ENCODE results near the gene CSF1. TPM values are rescaled to one million over a fixed set of nuclear protein-coding genes. Genes with fewer than 3 reads are reported as not detected.

The CSF1 gene
- total and polyA plus RNA-seq, 2 of the 13 experiments (the other 11 are each of a cell fraction or from before 2014, with no cell fraction given): 4.6 to 13.3 TPM

DNA sequence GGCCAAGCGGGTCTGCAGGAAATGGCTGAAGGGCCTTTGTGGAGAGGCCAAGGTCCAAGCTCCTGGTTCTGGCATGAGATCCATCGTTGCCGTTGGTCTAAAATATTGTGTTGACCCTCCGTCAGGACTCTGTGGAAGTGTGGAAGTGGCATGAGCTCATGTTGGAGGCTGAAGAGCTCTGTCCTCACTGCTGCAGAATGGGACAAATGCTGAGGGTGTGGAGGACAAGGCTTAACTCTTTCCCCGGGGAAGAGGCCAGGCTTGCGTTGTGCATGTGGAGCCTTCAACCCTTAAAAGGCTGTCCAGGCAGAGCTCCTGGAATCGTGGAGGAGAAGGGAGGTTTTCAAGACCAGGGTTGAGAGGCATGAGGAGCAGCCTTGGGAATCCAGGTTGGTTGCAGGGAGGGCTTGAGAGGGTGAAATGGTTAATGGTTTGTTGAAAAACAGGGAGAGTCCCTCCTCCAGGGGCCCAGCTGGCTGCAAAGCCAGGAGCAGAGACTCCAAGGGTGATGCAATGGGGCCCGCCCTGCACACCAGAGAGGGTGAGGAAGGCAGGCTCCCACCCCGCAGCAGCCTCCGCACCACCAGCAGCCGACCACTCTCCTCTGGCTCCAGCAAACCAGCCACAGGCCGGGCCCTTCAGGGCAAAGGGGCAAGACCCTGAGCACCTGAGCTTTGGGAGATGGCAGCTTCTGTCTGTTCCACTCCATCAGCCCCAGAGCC, 67.2 kb downstream of the CSF1 start (continued):
- TF ChIP-seq, protein P1, sequence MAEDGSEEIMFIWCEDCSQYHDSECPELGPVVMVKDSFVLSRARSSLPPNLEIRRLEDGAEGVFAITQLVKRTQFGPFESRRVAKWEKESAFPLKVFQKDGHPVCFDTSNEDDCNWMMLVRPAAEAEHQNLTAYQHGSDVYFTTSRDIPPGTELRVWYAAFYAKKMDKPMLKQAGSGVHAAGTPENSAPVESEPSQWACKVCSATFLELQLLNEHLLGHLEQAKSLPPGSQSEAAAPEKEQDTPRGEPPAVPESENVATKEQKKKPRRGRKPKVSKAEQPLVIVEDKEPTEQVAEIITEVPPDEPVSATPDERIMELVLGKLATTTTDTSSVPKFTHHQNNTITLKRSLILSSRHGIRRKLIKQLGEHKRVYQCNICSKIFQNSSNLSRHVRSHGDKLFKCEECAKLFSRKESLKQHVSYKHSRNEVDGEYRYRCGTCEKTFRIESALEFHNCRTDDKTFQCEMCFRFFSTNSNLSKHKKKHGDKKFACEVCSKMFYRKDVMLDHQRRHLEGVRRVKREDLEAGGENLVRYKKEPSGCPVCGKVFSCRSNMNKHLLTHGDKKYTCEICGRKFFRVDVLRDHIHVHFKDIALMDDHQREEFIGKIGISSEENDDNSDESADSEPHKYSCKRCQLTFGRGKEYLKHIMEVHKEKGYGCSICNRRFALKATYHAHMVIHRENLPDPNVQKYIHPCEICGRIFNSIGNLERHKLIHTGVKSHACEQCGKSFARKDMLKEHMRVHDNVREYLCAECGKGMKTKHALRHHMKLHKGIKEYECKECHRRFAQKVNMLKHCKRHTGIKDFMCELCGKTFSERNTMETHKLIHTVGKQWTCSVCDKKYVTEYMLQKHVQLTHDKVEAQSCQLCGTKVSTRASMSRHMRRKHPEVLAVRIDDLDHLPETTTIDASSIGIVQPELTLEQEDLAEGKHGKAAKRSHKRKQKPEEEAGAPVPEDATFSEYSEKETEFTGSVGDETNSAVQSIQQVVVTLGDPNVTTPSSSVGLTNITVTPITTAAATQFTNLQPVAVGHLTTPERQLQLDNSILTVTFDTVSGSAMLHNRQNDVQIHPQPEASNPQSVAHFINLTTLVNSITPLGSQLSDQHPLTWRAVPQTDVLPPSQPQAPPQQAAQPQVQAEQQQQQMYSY (CRISPR knock-in tag; IDR thresholded peaks at IDR 0.05): peak; percentile 38; the same call in 1 of the 2 replicates
- TF ChIP-seq IKZF4 (CRISPR knock-in tag; IDR thresholded peaks at IDR 0.05; ENCODE audit: borderline replicate concordance, low read depth, not compliant biosample characterization): no peak
- no peak for TF ChIP-seq ZNF691 (CRISPR knock-in tag; IDR thresholded peaks at IDR 0.05; ENCODE audit: borderline replicate concordance, low read depth)
- no peak for TF ChIP-seq NFYC (CRISPR knock-in tag; IDR thresholded peaks at IDR 0.05)
- TF ChIP-seq RFXANK (CRISPR knock-in tag; IDR thresholded peaks at IDR 0.05): no peak
- 0 out of 2 replicates have a peak, but pooled peaks have one; percentile 16 for TF ChIP-seq CEBPB (IDR thresholded peaks at IDR 0.05; ENCODE audit: borderline replicate concordance, low read depth, low read length)
- no peak for TF ChIP-seq ZNF747 (CRISPR knock-in tag; IDR thresholded peaks at IDR 0.05; ENCODE audit: borderline replicate concordance)
- TF ChIP-seq ZNF335 (CRISPR knock-in tag; IDR thresholded peaks at IDR 0.05): no peak
- TF ChIP-seq ZNF235 (CRISPR knock-in tag; IDR thresholded peaks at IDR 0.05; ENCODE audit: borderline replicate concordance): no peak
- TF ChIP-seq HNF4A (CRISPR knock-in tag; IDR thresholded peaks at IDR 0.05): no peak
- no peak for TF ChIP-seq CREB1 (IDR thresholded peaks at IDR 0.05)
- no peak for TF ChIP-seq CREB1 (CRISPR knock-in tag; IDR thresholded peaks at IDR 0.05)
- peak; percentile 61; the same call in 1 of the 2 replicates for TF ChIP-seq ZNF768 (CRISPR knock-in tag; IDR thresholded peaks at IDR 0.05)
- TF ChIP-seq FOXJ3 (CRISPR knock-in tag; IDR thresholded peaks at IDR 0.05; ENCODE audit: borderline replicate concordance): no peak
- no peak for TF ChIP-seq KLF15 (CRISPR knock-in tag; IDR thresholded peaks at IDR 0.05; ENCODE audit: borderline replicate concordance)
- no peak for TF ChIP-seq PHF5A (CRISPR knock-in tag; IDR thresholded peaks at IDR 0.05; ENCODE audit: low read depth, unreplicated experiment)

Data from HepG2 (cell line).